GM21390 (cell line): ENCODE measurements around the gene ATP13A3.
"Not testable (repeated sequence)": the region's sequence is repeated elsewhere in the genome, so short reads cannot be mapped to it uniquely, and the experiment has no call there.

Experiments
- ATAC-seq: cut with Tn5 transposase; IDR thresholded peaks from one replicate; pipeline ENCODE4 v1.9.1; 2021; ENCODE audit not compliant: unreplicated experiment

ATP13A3 gene

DNA sequence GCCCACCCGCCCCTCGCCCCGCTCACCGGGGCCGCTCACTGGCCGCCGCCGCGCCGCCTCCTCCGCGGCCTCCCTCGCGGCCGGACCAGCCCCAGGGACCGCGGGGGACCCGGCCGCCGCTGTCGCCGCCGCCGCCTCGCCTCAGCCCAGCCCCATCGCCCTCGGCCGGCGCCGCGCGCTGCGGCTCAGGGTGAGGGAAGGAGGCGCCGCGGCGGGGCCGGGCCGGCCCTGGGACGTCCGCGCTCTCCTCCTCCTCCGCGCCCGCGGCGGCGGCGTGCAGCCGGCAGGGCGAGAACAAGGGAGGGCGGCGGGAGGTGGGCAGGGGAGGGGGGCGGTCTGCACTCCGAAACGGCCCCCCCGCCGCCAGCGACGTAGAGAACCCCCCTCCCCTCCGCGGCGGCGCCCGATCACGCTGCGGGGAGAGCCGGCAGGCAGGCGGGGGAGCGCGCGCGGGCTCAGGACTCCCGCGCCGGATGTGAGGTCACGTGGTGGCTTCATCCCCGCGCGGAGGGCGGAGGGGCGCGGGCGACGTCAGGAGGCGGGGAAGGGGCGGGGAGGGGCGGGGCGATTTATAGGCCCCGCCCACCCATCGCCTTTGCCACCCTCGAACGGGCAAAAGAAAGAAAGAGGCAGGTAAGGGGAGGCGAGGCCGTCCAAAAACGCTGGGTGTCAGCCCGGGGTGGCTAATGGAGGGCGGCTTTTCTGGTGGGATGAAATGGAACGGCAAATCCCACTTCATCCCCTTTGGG is at the start of gene ATP13A3:
Gene ATP13A3 (minus strand): TSS at position 463 of the 749 bp plus-strand sequence. CDS start 24,812 bp downstream, outside the sequence.
- peak; percentile 64 for ATAC-seq

DNA sequence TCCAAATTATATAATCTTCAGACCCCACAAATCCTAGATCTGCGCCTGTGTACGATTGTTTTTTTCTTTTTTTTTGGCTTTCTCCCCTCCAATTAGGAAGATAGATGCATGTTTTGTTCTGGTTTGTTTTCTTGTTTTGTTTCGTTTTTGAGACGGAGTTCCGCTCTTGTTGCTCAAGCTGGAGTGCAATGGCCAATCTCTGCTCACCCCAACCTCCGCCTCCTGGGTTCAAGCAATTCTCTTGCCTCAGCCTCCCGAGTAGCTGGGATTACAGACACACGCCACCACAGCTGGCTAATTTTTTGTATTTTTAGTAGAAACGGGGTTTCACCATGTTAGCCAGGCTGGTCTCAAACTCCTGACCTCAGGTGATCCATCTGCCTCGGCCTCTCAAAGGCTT is 48.4 kb upstream of the ATP13A3 start:
- ATAC-seq: not testable (repeated sequence)

DNA sequence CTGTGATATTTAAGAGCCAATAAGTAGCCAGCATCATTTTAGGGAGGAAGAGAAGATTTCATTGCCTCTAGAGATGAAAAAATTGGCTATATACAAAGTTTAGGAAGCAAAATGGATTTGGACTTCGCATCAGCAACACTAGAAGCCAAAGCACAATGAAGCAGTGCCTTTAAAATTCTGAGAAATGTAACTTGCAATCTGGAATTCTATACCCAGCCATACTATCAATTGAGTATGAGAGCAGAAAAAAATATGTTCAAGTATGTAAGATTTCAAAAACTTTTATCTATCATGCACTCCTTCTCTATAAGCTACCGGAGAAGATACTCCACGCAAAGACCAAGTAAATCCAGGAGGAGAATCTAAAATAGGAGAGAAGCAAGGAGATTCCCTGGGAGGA is 47.4 kb upstream of the ATP13A3 start:
- ATAC-seq: no peak

DNA sequence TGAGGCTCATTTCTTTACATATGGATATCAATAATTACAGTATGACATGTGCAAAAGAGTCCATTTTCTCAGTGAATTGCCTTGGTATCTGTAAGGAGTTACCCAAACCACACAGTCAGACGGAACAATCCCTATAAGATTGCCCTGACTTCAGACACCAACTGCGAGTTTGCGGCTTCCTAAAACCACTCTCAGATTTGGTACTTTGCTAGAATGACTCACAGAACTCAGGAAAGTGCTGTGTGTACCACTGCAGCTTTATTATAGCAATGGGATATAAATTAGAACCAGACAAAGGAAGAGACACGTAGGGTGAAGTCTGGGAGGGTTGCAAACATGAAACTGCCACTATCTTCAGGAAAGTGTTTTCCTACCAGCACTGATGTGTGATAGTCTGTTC is 45.8 kb upstream of the ATP13A3 start:
- ATAC-seq: no peak

DNA sequence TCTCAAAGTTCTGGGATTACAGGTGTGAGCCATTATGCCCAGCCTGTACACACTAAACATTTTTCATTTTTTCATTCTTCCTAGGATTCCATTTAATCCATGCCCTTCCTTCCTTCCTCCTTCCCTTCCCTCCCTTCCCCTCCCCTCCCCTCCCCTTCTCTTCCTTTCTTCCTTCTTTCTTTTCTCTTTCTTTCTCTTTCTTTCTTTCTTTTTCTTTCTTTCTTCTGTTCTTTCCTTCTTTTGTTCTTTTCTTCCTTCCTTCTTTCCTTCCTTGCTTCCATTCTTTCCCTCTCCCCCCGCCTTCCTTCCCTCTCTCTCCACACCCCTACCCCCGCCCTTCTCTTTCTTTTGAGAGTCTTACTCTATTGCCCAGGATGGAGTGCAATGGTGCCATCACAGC is 40.9 kb upstream of the ATP13A3 start:
- ATAC-seq: no peak

DNA sequence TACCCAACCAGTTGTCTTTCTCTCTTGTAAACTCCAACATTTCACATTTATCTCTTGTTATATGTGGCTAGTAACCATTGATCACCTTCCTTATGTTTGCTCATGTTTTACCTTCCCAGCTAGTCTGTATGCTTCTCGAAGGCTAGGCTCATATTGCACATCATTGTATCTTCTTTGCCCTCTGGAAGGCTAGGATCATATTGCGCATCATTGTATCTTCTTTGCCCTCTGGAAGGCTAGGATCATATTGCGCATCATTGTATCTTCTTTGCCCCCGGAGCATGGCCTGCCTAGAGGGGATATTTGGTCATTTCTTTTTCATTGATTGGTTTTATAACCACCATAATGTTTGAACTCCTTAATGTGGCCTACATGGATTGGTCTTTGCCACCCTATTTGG is 39.4 kb upstream of the ATP13A3 start:
- no peak for ATAC-seq

DNA sequence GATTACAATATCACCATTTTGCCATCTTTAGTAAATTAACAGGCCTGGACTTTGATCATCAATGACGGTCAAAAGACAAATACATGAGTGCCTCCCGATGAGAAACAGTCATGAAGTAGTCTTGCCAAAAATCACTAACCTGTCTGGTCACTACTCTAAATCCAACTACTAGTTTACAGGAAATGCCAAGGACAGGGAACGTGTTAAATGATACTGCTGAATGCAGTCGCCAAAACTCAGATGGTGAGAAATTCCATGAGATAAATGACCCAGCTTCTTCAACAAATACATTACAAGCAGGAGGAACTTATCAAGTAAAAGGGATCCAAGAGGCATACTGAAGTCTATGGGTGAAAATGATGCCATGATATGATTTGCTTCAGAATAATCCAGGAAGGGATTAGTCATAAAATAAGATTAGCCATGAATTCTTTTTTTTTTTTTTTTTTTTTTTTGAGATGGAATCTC is 35.8 kb upstream of the ATP13A3 start:
- no peak for ATAC-seq

DNA sequence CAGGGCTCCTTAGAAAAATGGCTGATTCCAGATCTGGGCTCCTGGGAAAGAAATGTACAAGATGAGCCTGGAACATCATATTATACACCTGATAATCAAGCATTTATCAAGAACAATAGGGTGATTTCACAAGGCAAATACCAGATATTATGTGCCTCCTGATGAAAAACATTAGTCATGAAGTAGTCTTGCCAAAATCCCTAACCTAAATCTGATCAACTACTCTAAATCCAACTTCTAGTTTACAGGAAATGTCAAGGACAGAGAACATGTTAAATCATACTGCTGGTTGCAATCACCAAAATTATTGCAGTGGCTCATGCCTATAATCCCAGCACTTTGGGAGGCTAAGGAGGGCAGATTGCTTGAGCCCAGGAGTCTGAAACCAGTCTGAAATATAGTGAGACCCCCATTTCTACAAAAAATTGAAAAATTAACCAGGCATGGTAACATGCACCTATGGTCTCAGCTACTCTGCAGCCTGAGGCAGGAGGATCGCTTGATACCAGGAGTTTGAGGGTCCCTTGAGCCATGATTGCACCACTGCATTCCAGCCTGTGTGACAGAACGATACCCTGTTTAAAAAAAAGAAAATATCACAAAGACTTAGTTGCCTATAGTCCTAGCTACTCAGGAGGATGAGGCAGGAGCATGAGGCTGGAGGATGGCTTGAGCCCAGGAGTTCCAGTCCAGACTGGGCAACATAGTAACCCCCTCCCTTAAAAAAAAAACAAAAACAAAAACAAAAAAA is 34.9 kb upstream of the ATP13A3 start:
- ATAC-seq: no peak

DNA sequence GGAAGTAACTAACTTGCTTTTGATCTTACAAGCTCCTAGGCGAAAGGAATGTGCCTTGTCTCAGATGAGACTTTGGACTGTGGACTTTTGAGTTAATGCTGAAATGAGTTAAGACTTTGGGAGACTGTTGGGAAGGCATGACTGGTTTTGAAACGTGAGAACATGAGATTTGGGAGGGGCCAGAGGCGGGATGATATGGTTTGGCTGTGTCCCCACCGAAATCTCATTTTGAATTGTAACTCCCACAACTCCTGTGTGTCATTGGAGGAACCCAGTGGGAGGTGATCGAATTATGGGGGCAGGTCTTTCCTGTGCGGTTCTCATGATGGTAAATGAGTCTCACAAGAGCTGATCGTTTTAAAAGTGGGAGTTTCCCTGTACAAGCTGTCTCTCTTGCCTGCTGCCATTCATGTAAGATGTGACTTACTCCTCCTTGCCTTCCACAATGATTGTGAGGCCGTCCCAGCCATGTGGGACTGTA is 33.9 kb upstream of the ATP13A3 start:
- ATAC-seq: not testable (repeated sequence)

DNA sequence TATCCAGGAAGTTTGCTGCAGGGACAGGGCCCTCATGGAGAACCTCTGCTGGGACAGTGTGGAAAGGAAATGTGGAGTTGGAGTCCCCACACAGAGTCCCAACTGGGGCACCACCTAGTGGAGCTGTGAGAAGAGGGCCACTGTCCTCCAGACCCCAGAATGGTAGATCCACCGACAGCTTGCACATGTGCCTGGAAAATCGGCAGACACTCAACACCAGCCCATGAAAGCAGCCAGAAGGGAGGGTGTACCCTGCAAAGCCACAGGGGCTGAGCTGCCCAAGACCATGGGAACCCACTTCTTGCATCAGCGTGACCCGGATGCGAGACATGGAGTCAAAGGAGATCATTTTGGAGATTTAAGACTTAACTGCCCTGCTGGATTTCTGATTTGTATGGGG is 33.4 kb upstream of the ATP13A3 start:
- not testable (repeated sequence) for ATAC-seq

DNA sequence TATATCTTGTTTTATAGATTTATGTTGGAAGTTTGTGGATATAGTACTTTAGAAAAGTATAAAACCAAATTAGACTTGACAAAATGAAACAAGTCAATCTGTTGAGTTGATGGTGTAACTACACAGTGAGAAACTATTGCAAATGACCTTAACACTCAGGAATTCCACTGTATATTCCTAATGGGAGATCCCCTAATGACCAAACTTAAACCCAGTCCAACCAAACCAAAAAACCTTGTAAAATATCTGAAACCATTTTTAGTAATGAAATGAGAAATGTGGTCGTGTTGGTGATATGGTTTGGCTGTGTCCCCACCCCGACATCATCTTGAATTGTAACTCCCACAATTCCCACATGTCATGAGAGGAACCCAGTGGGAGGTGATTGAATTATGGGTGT is 31.9 kb upstream of the ATP13A3 start:
- ATAC-seq: no peak

DNA sequence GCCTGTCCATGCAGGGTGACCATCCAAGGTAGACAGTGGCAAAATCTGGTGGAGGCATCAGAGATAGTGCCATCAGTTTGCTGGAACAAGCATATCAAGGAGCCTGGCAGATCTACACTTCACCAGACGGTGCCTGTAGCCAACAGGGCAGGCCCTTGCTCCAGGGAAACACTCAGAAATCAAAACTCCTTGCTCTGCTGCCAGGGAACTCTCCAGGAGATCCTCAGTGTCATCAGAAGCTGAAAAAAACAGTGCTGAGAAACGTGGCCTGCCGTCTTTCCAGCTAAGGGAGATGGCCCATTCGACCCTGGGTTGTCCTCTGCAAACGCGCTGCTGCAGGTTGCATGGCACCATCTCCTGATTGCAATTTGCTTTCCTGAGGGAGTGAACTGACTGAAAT is 30.5 kb upstream of the ATP13A3 start:
- no peak for ATAC-seq

DNA sequence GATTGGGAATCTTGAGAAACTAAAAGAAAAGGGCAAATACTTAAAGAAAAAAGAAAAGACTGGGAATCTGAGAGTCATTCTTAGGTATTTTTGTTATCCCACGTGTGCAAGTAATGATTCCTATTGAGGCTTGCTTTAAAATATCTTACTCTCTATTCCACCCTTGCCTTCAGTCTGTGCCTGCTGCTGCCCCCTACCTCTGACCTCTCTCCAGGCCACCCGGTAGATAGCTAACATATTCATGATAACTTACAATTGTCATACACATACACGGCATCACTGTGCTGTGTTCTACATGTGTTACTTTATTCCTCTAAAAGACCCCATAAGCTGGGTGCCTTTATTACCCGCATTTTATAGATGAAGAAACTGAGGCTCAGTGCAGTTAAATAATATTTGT is 27.8 kb upstream of the ATP13A3 start:
- no peak for ATAC-seq

DNA sequence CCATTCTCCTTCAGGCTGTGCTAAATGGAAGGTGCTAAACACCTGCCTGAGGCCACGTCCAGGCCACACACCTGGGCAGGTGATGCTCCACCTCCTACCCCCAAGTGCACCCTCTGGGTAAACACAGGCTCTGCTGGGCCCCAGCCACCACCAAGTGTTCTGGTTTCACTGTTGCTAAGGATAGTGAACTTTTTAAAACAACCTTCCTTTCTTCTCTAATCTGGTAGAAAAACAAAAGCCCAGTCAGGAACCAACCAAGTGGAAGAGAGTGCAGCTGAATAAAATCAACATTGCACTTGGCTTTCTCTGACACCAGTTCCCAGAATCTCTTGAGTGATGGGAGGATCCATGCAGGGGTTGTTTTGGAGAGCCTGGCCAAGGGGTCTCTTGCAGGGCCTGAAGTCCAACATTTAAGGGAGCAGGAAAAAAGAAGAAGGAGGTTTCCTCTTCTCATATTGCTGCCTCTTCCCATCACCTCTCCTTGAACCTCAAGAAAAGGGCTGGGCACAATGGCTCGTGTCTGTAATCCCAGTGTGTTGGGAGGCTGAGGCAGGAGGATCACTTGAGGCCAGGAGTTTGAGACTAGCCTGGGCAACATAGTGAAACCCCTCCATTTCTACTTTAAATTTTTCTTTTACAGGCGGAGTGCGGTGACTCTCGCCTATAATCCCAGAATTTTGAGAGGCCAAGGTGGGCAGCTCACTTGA is 26.2 kb upstream of the ATP13A3 start:
- ATAC-seq: no peak

DNA sequence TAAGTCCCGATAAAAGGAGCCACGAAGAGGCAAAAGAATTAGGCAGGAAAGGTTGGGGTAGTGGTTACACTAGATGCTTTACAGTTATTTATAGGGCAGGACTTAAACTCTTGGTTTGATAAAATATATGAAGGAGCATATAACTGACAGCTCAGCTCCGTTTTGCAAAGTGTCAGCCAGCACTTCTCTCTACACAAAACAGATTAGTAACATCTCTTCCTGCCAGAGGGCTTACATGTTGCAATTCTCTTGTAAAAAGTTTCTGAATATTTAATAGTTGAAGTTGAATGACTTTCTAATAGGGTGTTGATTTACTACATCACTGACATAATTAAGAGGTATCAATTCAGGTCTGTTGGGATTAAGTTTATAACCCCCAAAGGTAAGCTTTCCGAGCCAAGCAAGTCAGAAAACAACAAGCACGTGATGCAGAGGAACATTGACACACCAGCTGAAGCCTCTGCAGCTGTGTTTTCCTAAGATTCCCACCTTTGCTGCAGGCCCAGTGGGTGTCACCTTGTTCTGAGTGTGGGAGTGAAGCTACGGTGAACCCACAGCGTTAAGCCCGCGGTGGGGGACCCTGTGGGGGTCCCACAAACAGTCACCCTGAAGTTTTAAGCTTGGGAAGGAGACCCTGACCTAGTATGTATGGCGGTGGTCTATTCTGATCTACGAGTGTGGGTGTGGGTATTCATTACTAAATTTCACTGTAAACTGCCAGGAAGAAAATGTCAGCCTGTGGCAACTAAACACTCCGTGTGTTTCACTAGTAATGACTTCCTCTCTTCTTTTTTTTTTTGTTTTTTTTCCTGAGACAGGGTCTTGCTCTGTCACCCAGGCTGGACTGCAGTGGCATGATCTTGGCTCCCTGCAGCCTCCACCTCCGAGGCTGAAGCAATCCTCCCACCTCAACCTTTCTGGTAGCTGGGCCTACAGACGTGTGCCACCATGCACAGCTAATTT is 22.0 kb upstream of the ATP13A3 start:
- ATAC-seq: no peak

DNA sequence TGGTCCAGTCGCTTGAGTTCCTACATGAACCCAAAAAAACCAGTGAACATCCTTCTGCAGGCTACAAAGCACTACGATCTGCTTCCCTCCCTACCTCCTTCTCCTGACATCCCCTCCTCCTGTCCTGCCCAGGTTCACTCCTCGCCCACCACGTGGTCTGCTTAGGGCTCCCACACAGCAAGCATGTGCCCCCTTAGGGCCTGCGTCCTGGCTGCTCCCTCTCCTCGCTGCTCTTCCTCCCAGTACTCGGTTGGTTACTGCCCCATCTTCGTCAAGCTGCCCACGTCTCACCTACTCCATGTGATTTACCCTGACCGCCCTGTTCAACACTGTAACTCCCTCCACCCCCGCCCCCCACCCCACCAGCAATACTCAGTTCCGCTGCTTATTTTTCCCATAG is 20.8 kb upstream of the ATP13A3 start:
- ATAC-seq: no peak

DNA sequence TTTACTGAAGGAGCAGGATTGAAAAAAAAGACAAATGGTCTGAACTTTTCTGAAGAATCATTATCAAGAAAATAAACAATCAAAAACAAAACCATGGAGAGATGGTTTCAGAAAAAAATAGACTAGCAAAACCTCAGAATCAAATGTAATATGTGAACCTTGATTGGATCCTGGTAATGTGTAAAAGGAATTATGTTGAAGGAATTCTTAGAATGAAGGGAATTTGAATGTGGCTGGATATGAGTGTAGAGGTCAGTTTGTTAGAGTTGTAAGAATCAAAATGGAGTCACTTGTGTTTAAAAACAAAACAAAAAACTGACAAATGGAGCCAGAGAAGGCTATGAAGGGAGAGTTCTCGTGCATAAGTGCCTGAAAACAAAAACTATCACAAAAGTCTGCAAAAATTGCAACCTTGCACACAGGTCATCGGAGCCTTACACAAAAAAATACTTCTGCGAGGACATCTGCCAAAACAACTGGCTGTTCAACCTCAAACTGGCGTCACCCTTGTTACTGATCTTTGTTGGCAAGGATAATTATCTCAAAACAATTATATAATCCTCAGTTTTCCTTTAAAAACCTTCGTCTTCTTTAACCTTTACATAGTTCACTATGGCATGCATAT is 19.1 kb upstream of the ATP13A3 start:
- ATAC-seq: no peak

DNA sequence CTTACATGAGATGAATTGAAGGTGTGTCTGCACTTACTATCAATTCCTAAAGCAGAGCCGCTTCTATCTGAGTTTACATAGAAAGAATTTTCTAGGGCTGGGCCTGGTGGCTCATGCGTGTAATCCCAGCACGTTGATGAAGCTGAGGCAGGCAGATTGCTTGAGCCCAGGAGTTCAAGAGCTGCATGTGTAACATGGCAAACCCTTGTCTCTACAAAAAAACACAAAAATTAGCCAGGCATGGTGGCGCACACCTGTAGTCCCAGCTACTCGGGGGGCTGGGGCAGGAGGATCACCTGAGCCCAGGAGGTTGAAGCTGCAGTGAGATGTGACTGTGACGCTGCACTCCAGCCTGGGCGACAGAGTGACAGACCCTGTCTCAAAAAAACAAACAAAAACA is 18.1 kb upstream of the ATP13A3 start:
- ATAC-seq: no peak

DNA sequence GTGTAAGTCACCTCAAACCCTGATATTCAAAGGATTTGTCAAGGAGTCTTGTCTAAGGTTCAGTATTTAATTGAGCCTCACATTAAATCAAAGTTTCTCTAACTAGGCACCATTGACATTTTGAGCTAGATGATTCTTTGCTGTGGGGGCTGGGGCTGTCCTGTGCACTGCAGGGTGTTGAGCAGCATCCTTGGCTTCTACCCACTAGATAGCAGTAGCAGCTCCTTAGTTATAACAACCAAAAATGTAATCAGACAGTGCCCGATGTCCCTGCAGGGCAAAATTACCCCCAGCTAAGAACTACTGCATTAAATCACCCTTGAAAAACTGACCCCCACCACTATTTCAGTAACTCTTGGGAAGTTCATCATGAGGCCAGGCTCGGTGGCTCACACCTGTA is 17.3 kb upstream of the ATP13A3 start:
- no peak for ATAC-seq

DNA sequence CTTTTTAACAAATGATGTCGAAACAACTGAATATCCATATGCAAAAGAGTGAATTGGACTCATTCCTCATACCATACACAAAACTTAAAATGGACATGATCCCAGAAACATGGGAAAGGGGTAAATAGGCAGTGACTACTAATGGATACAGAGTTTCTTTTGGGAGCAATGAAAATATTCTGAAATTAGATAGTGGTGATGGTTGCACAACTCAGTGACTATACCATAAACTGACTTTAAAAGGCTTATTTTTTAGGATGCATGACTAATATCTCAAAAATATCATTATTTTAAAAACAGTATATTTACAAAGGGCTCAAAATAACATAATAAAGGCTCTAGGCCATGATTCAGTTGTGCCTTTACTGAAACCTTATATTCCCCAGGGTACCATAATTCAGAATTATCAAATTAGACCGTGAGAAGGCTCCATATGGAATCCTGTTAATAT is 16.3 kb upstream of the ATP13A3 start:
- ATAC-seq: no peak
